Hepatic stellate cell (primary cell): Measurements from ENCODE around the gene RAI1.
A peak's percentile ranks its signal among the peaks of the same experiment; 100 is the strongest.
"Not testable (repeated sequence)": the region's sequence is repeated elsewhere in the genome, so short reads cannot be mapped to it uniquely, and the experiment has no call there.

ENCODE experiments used
- DNase-seq: peaks from one replicate; pipeline ENCODE4 v3.0.0; 2011; ENCODE audit warnings: low spot score

RAI1 gene, protein sequence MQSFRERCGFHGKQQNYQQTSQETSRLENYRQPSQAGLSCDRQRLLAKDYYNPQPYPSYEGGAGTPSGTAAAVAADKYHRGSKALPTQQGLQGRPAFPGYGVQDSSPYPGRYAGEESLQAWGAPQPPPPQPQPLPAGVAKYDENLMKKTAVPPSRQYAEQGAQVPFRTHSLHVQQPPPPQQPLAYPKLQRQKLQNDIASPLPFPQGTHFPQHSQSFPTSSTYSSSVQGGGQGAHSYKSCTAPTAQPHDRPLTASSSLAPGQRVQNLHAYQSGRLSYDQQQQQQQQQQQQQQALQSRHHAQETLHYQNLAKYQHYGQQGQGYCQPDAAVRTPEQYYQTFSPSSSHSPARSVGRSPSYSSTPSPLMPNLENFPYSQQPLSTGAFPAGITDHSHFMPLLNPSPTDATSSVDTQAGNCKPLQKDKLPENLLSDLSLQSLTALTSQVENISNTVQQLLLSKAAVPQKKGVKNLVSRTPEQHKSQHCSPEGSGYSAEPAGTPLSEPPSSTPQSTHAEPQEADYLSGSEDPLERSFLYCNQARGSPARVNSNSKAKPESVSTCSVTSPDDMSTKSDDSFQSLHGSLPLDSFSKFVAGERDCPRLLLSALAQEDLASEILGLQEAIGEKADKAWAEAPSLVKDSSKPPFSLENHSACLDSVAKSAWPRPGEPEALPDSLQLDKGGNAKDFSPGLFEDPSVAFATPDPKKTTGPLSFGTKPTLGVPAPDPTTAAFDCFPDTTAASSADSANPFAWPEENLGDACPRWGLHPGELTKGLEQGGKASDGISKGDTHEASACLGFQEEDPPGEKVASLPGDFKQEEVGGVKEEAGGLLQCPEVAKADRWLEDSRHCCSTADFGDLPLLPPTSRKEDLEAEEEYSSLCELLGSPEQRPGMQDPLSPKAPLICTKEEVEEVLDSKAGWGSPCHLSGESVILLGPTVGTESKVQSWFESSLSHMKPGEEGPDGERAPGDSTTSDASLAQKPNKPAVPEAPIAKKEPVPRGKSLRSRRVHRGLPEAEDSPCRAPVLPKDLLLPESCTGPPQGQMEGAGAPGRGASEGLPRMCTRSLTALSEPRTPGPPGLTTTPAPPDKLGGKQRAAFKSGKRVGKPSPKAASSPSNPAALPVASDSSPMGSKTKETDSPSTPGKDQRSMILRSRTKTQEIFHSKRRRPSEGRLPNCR (N-terminal part only)

DNA sequence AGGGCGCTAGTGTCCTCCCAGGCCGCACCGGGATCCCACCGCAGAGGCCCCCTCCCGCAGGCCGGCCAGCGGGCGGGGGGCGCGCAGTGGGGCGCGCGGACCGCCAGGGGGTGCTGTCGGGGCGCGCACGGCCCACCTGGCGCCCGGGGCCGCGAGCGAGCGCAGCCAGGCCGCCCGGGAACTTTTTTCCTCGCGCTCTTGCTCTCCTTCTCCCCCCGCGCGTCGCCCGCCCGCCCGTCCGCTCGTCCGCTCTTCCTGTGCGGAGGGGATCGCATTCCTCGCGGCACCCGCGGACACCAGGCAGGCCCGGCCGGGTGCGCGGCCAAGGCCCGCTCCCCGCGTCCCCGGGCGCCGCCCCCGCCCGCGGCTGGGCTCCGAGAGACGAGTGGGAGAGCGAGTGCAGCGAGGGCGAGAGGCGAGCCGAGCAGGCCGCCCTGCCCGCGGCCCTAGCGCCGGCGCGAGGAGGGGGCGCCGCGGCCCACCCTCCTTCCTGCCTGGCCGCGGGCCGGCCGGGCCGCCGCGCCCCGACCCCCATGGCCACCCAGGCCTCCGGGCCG is at the start of gene RAI1:
Gene RAI1, plus strand, starts transcription at position 272 of the 557 bp plus-strand sequence. CDS start 111,491 bp downstream, outside the sequence.
- DNase-seq, result peak; percentile 83

DNA sequence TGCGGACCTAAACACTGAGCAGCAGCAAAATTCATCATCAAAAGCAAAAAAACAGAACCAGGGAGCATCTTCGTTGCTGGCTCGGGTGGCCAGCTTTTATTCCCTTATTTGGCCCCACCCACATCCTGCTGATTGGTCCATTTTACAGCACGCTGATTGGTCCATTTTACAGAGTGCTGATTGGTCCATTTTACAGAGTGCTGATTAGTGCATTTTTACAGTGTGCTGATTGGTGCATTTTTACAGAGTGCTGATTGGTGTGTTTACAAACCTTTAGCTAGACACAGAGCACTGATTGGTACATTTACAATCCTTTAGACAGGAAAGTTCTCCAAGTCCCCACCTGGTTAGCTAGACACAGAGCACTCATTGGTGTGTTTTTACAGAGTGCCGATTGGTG is 48.6 kb upstream of the RAI1 start:
- not testable (repeated sequence) for DNase-seq

DNA sequence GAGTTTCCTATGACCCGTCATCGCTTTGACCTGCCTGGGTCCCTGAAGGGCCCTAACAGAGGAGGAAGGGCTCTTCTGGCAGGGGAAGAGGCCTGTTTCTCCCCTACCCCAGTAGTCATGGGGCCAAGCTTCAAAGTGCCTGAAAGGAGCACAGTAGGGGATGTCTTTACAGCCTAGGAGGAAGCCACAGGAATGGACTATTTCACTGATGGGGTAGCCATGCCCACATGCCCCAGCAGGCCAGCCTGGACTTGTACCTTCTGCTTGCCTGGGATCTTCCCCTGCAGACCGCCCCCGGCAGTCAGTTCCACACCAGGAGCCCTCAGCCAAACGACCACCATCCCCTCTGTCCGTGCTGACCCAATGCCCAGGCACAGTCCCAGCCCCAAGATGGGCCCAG is 47.9 kb upstream of the RAI1 start:
- no peak for DNase-seq

DNA sequence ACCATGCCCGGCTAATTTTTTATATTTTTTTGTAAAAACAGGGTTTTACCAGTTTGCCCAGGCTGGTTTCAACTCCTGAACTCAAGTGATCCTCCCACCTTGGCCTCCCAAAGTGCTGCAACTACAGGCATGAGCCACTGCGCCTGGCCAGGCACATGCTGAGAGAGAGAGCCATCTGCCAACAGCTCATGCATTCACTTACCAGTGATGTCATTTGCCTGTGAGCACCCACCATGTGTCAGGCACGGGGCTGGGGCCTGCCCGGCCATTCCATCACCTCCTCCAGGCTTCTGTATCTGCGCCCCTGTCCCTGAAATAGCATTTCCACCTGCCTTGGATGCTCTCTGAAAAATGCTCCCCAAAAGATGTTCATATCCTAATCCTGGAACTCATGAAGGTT is 46.1 kb upstream of the RAI1 start:
- DNase-seq, result no peak

DNA sequence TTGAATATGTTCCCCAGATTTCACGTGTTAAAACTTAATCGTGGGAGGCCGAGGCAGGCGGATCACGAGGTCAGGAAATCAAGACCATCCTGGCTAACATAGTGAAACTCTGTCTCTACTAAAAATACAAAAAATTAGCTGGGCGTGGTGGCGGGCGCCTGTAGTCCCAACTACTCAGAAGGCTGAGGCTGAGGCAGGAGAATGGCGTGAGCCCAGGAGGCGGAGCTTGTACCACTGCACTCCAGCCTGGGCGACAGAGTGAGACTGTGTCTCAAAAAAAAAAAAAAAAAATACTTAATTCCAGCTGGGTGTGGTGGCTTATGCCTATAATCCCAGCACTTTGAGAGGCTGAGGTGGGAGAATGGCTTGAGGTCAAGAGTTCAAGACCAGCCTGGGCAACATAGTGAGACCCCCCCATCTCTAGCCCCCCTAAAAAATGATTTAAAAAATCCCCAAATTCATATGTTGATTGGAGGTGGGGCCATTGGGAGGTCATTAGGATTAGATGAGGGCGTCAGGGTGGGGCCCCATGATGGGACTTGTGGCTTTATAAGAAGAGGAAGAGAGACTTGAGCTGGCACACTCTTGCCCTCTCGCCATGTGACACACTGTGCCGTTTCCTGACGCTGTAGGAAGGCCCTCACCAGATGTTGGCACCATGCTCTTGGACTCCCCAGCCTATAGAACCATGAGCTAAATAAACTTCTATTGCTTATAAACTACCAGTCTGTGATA is 45.6 kb upstream of the RAI1 start:
- not testable (repeated sequence) for DNase-seq

DNA sequence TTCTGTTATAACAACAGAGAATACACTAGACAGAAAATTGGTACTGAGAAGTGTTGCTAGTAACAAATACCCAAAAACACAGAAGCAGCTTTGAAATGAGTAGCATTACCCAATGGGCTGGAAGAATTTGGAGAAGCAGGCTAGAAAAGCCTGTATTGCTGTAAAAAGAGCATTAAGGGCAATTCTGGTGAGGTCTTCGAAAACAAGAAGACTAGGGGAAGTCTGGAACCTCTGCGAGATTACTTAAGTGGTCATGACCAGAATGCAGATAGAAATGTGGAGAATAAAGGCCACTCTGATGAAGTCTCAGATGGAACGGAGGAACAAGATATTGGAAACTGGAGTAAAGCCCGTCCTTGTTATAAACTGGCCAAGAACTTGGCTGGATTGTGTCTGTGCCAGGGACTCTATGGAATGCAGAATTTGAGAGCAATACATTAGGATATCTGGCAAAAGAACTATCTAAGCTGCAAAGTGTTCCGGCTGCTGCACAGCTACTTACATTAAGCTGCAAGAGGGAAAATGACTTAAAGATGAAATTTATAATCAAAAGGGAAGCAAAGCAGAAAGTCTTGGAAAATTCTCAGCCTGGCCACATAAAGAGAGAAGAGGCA is 44.9 kb upstream of the RAI1 start:
- DNase-seq, result no peak

DNA sequence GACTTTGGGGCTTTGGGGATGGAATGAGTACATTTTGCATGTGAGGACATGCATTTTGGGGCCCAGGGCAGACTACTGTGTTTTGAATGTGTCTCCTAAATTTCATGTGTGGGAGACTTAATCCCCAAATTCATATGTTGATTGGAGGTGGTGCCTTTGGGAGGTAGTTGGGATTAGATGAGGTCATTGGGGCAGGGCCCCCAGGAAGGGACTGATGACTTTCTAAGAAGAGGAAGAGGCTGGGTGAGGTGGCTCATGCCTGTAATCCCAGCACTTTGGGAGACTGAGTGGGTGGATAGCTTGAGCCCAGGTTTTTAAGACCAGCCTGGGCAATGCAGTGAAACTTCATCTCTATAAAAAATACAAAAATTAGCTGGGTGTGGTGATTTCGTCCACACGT is 42.8 kb upstream of the RAI1 start:
- DNase-seq, result no peak

DNA sequence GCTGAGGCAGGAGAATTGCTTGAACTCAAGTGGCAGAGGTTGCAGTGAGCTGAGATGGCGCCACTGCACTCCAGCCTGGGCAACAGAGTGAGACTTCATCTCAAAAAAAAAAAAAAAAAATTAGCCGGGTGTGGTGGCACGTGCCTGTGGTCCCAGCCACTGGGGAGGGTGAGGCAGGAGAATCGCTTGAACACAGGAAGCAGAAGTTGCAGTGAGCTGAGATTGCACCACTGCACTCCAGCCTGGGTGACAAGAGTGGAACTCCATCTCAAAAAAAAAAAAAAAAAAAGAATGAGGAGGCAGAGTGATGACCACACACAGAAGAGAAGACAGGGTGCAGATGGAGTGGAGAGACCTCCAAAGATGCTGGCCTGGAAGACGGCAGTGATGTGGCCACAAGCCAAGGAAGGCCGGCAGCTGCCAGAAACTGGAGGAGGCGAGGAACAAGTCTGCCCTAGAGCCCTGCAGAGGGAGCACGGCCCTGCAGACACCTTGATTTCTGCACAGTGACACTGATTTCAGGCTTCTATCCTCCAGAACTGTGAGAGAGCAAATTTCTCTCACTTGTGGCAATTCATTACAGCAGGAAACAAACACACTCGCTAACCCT is 41.5 kb upstream of the RAI1 start:
- DNase-seq, result not testable (repeated sequence)

DNA sequence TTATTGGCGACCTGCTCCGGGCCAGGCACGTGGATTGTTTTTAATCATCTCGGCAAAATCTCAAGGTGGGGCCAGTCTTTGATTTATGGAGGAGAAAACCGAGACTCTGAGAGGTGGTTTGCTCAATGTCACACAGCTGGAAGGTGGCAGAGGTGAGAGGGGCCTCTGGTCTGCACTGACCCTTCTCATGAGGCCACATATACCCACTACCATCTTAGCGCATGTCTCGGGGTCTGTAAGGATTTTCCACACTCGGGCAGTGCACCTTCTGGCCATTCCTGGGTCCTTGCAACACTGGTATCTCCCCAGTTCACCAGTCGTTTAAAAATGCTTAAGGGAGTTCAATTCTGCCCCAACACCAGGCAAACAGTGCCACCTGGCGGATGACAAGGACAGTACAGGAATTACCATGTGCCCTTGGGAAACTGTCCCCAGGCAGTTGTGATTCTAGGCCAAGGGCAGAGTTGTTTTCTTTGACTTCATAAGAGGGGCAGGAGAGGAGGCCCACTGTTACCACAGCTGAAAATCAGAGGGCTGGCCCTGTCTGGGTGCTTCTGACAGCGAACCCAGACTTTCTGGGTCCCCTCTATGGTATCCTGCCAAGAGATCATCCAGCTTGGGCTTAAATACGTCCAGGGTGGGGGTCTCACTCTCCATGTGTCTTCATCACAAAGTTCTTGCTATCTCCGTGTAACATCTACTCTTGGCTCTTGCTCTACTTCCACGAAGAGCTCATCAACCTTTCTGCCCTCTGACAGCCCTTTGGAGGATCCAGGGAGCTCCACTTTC is 39.4 kb upstream of the RAI1 start:
- DNase-seq, result peak; percentile 74

DNA sequence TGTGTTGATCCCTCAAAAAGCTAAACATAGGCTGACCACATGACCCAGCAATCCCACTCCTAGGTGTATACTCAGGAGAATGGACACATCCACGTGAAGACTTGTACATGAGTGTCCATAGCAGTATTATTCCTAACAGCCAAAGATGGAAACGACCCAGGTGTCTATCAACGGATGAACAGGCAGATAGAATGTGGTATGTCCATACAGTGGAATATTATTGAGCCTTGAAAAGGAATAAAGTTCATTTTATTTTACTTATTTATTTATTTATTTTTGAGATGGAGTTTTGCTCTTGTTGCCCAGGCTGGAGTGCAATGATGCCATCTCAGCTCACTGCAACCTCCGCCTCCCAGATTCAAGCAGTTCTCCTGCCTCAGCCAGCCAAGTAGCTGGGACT is 36.1 kb upstream of the RAI1 start:
- DNase-seq, result not testable (repeated sequence)

DNA sequence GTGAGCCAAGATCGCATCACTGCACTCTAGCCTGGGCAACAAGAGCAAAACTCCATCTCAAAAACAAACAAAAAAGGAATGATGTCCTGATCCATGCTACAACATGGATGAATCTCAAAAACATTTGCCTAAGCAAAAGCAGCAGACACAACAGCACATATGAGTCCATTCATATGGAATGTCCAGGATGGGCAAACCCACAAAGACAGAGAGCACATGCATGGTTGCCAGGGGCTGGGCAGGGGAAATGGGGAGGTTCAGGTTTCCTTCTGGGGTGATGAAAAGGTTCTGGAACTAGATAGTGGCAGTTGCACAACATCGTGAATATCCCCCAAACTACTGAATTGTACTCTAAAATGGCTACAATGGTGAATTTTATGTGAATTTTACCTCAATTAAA is 35.3 kb upstream of the RAI1 start:
- DNase-seq, result no peak

DNA sequence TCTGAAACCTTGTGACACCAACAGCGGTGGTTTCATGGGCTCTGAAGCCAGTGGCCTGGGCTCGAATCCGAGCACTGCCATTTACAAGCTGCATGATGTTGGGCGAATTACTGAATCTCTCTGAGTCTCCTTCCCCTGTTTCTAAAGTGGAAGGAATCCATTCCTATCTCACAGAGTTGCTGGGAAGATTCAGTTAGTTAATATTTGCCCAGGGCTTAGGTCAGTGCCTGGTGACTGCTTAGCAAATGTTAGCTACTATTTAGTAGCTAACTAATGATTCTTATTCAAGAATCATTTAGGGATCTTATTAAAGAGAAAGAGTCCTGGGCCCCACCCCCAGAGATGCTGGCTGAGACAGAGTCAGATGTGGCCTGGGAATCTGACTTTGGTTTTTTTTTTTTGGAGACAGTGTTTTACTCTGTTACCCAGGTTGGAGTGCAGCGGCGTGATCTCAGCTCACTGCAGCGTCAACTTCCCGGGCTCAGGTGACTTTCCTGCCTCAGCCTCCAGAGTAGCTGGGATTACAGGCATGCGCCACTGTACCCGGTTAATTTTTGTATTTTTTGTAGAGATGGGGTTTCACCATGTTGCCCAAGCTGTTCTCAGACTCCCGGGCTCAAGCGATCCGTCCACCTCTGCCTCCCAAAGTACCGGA is 33.6 kb upstream of the RAI1 start:
- DNase-seq, result no peak

DNA sequence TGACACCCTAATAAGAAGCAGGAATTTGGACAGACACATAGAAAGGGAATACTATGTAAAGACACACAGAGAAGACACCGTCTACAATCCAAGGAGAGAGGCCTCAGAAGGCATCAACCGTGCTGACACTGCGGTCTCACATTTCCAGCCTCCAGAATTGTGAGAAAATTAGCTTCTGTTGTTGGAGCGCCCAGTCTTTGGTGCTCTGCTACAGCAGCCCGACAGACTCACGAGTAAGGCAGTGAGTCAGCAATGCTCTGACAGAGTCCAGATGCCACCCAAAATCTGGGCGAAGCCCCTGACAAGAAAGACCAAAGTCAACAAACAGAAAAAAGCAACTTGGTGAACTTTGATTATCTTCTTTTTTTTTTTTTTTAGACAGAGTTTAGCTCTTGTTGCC is 32.5 kb upstream of the RAI1 start:
- DNase-seq, result peak; percentile 74

DNA sequence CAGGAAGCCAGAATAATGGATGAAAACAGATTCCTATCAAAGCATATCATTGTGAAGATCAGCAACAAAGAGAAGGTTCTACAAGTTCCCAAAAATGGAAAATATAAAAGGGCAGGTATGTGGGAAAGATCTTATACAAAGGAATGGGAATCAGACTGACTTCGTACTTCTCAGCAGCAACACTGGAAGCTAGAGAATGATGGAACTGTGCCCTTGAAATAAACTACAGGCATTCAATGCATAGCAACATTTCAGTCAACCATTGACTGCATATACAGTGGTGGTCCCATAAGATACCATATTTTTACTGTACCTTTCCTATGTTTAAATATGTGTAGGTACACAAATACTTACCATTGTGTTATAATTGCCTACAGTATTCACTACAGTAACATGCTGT is 30.3 kb upstream of the RAI1 start:
- no peak for DNase-seq

DNA sequence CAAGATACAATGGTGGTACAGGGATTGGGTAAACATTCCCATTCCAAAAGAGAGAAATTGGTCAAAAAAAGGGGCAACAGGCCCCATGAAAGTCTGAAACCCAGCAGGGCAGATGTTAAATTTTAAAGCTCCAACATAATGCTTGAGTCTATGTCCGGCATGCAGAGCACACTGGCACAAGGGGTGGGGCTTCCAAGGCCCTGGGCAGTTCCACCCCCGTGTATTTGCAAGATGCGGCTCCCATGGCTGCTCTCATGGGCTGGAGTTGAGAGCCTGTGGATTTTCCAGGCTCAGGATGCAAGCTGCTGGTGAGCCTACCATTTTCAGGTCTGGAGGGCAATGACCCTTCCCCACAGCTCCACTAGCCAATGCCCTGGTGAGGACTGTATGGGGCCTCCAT is 27.9 kb upstream of the RAI1 start:
- no peak for DNase-seq

DNA sequence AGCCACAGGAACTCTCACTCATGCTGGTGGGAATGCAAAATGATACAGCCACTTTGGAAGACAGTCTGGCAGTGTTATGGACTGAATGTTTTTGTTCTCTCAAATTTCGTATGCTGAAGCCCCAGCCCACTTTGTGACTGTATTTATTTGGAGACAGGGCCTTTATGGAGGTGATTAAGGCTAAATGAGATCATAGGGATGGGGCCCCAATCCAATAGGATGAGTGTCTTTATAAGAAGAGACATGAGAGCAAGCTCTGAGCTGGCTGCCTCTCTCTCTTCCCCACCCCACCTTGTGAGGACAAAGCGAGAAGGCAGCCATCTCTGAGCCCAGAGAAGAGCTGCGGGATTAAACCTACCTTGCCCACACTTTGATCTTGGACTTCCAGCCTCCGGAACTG is 21.9 kb upstream of the RAI1 start:
- no peak for DNase-seq

DNA sequence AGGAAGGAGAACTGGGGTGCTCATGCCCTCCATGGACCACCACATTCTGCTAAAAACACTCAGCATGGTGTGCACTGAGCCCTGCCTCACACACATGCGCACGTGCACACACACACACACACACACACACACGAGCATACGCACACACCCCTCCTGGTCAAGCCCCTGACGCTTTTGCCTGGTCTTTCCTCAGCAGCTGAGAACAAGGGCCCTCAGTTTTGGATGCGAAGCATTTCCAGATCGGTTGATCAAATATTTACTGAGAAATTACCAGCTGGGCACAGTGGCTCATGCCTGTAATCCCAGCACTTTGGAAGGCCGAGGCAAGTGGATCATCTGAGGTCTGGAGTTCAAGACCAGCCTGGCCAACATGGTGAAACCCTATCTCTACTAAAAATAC is 20.1 kb upstream of the RAI1 start:
- DNase-seq, result no peak

DNA sequence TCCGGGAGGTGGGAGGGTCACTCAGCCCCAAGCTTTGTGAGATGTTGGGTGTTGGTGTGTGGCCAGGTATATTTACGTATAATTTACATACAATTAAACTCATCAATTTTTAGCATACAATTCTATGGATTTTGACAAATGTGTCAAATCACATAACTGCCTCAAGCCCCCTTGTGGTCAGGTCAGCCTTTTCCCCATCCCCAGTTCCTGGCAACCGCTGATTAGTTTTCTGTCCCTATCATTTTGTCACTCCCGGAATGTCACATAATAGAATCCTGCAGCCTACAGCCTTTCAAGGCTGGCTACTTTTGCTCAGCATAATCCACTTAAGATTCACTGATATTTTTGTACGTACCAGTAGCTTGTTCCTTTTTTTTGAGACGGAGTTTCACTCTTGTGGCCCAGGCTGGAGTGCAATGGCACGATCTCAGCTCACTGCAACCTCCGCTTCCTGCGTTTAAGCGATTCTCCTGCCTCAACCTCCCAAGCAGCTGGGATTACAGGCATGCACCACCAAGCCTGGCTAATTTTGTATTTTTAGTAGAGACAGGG is 19.3 kb upstream of the RAI1 start:
- DNase-seq, result no peak
